Right lobe of liver (tissue), 4 donors: Measurements from ENCODE around the gene CDH16.

Experiments
- POLR2A ChIP-seq: fragments of 450-650 bp; IDR thresholded peaks from one replicate; pipeline ENCODE4 v1.6.1; 2017; ENCODE audit warnings: antibody characterized with exemption, mild to moderate bottlenecking
- TF ChIP-seq, protein P1 (sequence below), 4 donors: fragments of 200-600 bp in 3 of 4; fragments of 450-650 bp in 1 of 4; IDR thresholded peaks; one replicate each; pipeline versions ENCODE4 v1.5.1 to v1.8.0; 2016 to 2022; ENCODE audit warnings: antibody characterized with exemption in 4 of 4, mild to moderate bottlenecking in 2 of 4
- donor health status: DM: no; HTN: no; CAD: no.
- donor health status: DM: no; HTN: no; CAD: no.
- donor health status: DM: no; HTN: yes; CAD: no.

DNA sequence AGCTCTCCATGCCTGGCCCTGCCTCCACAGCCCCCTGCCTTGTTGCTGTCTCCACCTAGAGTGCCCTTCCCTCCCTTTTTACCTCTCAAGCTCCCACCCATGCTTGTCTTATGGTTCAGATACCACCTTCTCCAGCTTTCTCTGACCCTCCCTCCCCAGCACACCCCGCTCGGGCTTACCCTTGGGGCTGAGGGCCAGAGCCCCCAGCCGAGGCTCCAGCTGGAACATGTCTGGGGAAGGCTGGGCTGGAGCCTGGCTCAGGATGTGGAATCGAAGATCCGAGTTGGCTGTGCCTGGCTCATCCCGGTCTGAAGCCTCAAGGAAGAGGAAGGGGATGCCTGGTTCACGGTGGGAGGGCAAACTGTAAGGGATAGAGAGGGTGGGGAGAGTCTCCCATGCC, 3.6 kb downstream of the CDH16 start:
- TF ChIP-seq, protein P1, sequence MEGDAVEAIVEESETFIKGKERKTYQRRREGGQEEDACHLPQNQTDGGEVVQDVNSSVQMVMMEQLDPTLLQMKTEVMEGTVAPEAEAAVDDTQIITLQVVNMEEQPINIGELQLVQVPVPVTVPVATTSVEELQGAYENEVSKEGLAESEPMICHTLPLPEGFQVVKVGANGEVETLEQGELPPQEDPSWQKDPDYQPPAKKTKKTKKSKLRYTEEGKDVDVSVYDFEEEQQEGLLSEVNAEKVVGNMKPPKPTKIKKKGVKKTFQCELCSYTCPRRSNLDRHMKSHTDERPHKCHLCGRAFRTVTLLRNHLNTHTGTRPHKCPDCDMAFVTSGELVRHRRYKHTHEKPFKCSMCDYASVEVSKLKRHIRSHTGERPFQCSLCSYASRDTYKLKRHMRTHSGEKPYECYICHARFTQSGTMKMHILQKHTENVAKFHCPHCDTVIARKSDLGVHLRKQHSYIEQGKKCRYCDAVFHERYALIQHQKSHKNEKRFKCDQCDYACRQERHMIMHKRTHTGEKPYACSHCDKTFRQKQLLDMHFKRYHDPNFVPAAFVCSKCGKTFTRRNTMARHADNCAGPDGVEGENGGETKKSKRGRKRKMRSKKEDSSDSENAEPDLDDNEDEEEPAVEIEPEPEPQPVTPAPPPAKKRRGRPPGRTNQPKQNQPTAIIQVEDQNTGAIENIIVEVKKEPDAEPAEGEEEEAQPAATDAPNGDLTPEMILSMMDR (IDR thresholded peaks at IDR 0.05), result no peak
- no peak for TF ChIP-seq POLR2A
